ENCODE results near the gene STMN3.
"Not testable (repeated sequence)": the region's sequence is repeated elsewhere in the genome, so short reads cannot be mapped to it uniquely, and the experiment has no call there.

STMN3 gene

DNA sequence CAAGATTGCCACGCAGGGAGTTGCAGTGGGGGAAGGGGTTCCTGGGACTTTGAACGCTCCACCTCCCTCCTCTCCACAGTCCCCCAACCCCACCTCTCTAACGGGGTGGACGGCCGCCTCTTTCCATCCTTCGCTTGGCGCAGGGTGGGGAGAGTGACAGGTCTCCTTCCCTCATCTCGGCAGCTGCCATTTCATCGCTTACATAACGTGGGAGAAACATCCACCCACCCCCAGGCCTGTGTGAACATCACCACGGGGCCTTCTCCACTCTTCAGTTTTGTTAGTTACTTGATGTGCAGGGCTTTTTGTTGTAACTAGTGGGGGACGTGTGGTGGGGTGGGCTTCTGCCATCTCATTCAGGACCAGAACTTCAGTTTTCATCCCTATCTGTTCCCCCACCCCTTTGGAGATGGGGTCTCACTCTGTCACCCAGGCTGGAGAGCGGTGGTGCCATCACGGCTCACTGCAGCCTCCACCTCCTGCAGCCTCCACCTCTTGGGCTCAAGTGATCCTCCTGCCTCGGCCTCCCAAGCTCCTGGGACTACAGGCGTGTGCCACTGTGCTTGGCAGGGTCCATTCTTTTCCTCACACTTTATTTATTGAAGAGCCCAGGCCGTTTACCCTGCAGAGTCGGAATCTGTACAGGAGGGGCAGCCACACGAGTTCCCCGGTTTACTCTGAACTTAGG is 22.6 kb upstream of the STMN3 start:
- no peak for DNase-seq

DNA sequence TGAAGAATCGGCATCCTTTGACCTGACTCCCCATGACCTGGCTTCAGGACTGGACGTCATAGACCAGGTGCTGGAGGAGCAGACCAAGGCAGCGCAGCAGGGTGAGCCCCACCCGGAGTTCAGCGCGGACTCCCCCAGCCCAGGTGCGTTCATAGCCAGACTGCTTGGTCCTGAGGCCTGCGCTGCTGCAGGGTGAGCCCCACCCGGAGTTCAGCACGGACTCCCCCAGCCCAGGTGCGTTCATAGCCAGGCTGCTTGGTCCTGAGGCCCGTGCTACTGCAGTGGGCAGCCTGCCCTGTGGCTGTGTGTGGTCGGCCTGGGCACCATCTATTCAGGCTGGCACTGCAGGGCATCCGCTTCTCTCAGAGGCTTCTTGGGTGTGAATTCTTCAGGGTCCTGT is 20.7 kb upstream of the STMN3 start:
- no peak for DNase-seq

DNA sequence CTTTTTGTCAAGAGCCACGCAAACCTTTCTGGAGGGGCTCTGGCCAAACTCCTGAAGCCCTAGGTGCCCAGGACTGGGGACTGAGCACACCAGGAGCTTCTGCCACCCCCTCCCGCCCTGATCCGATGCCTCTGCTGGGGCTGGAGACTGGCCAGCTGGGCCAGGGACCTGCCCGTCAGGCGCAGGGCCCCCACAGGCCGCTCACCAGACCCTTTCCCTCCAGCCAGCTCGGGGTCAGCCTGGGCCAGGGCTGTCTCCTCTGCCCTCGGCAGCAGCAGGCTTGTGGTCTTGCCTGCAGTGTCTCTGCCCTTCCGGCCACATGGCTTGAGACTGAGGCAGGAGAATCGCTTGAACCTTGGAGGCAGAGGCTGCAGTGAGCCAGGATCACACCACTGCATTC is 19.4 kb upstream of the STMN3 start:
- DNase-seq, result no peak

DNA sequence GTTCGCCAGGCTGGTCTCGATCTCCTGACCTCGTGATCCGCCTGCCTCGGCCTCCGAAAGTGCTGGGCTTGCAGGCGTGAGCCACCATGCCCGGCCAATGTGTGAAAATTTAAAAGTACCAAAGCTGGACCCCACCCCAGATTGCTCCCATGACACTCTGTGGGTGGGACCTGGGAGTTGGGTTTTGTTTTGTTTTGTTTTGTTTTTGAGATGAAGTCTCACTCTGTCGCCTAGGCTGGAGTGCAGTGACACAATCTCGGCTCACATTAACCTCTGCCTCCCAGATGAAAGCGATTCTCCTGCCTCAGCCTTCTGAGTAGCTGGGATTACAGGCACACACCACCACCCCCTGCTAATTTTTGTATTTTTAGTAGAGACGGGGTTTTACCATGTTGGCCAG is 18.5 kb upstream of the STMN3 start:
- DNase-seq, result not testable (repeated sequence)

DNA sequence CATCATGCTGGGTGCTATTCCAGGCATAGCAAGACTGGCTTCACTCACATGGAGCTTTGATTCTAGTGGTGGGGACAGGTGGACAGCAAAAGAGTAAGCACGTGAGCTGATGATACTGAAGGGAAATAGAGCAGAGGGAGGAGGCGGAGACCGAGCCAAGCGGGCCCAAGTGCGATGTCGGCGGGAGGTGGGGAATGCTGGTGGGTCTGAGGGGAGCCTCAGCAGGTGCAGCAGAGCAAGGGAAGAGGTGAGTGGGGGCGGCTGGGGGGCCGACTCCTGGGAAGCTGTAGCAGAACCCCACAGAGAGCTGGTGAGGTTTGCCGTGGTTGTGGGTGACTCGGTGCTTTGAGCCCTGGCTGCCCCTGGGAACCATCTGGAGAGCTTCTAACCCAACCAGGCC is 15.1 kb upstream of the STMN3 start:
- DNase-seq, result no peak

DNA sequence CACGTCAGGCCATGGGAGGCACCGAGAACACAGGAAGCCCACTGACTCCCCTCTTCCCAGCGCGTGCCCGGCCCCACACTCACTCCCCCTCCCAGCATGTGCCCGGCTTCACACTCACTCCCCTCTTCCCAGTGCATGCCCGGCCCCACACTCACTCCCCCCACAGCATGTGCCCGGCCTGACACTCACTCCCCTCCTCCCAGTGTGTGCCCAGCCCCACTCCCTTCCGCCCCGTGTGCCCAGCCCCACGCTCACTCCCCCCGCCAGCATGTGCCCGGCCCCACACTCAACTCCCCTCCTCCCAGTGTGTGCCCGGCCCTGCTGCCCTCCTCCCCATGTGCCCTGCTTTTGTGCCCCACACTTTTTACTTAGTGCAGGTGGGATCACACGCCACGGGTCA is 14.6 kb upstream of the STMN3 start:
- DNase-seq, result no peak

DNA sequence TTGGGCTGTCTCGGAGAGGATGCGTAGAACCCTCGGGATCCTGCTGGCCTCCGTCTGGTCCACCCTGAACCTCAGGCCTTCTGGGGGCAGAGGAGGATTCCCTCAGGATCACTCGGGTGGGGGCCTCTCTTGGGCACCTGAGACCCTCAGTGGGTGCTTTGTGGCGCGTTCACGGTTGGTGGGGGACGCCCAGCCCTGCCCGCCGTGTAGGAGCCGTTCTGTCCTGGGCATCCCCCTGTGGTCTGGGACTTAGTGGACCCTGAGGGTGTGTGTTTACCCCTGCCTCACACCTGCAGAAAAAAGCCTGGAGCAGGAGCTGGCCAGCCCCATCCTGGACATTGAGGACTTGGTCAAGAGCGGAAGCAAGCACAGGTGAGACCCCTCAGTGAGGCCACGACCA is 12.5 kb upstream of the STMN3 start:
- no peak for DNase-seq

DNA sequence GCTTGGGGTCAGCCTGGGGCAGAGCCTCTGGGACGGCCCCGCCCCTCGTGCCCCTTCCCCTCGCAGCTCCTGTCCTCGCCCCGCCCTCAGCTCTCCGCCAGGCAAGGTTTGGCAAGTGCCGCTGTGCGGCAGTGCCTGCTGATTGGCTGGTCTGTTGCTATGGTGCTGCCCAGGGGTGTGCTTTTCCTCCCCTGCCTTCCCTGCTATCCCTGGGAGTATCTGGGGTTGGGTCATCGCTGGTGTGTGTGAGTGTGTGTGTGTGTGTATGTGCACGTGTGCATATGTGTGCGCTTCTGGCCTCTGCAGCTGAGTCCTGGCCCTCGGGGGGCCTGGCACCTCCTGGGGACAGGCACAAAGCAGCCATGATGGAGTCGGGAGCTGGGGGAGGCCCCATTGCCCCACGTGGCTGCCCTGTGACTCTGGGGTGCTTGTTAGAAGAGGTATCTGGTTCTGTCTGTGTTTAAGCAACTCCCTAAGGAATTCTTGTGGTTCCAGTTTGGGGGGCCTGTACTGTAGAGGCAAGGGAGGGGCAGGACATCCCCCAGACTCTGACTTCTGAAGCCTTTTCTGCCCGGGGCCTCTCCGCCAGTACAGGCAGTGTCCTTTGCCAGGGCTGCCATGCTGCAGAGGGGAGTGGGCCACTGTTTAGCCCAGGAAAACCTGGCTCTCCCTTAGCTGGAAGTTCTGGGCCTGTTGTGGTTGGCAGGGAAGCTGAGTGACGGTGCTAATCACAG is 11.8 kb upstream of the STMN3 start:
- no peak for DNase-seq

DNA sequence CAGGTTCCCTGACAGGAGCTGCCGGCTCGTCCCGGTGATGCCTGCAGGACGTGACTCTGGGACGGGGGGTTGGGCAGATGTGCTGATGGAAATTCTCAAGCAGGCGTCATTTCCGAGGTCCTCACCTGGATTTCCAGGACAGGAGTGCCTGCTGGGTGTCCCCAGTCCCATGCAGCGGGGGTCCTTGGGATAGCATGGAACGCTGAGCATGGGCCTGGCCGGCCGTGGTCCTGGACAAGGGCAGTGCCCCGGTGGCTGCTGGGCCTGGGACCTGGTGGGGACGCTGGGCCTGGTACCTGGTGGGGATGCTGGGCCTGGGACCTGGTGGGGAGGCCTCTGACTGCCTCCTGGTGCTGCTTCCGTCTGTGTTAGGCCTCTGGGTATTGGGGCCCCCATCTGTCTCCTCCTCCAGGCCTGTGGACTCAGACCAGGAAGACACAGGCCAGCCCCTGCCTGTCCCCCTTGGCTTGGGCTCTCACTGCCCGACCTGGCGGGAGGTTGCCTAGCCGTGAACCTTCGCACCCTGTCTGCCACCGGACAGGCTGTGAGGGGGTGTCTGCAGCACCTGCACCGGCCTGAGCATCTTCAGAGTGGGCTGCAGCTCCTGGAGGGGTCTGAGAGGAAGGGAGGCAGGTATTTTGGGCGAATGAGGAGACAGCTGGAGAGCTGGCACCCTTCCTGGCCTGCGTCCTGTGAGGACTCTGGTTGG is 11.1 kb upstream of the STMN3 start:
- DNase-seq, result no peak

DNA sequence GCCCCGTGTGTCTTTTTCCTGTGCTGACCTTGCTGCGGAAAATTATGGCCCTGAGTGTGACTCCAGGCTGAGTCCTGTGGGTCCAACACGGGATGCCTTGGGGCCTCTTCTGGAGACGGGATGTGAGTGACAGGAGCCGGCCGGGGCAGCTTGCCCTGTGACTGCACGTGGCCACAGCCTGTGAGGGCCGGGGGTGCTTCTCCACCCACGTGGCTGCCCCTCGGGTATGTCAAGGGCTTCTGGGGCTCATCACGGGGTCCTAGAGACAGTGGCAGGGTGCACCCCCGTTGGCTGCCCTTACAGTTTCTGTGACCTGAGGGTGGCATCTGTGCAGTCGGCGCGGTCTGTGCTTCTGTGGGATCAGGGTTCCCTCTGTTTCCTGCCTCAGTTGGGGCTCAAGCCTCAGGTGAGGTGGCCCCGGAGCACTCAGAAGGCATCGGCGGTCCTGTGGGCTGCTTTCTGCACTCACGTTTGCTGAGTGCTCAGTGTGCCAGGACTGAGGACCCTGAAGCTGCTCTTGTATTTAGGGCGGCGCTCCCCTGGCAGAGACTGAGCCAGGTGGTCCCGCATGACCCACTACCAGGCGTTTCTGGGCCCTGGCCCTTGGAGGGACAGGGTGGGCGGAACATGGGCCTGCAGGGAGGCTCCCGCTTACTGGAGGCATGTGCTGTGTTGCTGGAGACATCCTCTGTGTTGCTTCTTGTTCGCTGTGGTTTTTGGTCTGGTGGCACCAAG is 10.3 kb upstream of the STMN3 start:
- DNase-seq, result no peak

DNA sequence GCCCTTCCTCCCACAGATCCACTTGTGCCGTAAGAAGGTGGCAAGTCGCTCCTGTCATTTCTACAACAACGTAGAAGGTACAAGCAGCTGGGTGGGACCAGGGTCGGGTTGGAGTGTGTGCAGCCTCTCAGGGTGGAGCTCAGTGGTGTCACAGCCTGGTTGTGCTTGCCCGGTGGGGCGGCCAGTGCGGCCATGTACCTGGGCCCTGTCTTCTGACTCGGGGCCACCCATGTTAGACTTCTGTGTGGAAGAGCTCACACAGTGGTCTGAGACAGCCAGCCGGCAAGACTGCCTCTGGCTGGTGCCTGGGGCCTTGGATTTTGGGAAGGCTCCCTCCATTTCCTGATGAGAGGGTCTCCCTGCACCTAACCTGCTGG is 9.6 kb upstream of the STMN3 start:
- DNase-seq, result no peak

DNA sequence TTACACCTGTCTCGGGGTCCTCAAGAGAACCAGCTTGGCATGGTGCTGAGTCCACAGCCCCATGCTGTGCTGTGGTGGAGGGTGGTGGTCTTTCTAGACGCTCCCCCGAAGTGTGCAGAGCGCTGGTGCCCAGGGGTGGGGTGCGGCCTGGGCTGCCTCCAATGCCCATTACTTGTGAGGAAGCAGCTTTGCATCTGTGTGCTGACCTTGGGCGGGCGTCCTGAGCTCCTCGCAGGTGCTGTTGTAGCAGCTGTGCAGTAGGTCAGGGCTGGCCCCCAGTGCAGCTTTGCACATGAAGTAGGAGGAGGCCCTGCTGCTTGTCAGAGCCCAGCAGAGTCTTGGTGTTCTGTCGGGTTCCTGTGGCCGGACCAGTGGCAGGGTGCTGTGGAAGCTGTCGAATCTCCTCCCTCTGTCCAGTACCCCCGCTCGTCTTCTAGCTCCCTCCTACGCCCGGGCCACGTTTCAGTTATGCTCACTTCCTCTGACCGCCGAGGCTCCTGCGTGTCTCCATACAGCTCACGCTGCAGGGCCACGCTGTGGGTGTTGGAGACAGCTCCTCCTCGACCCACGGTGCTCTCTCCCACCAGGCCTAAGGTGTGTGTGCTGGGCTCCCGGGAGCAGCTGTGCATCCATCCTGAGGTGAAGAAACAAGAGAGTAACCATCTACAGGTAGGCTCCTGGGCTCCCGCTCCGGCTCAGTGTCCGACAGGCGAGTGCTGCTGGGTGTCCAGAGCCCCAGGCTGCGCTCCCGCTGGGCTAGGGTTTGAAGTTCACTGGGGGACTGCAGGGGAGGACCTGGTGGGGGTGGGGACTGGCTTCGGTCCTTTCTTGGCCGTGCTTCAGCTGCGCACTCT is 9.0 kb upstream of the STMN3 start:
- DNase-seq, result no peak

DNA sequence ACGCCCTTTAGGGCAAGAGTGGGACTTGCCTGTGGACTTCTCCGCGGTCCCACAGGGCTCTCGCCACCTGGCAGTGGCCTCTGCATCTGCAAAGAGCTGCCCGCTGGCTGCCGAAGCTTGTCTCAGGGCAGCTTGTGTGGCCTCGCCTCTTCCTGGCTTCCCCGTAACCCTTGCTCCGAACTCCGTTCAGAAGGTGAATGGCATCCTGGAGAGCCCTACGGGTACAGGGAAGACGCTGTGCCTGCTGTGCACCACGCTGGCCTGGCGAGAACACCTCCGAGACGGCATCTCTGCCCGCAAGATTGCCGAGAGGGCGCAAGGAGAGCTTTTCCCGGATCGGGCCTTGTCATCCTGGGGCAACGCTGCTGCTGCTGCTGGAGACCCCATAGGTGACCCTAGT is 7.9 kb upstream of the STMN3 start:
- DNase-seq, result no peak

DNA sequence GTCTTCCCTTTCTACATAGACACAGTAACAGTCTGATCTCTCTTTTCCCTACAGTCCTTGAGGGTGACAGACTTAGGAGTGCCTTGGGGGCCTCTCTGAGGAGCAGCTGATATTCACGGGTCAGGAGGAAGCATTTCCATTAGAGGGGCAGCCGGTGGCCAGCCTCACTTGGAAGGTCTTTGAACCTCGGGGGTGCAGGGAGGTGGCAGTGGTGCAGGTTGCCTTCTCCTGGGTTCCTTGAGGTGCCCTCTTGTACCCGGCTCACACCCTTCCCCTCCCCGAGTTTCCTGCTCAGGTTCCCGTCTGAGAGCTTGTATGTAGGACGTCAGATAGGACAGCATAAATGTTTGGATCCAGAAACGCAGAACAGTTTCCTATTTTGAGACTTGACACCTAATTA is 7.4 kb upstream of the STMN3 start:
- no peak for DNase-seq

DNA sequence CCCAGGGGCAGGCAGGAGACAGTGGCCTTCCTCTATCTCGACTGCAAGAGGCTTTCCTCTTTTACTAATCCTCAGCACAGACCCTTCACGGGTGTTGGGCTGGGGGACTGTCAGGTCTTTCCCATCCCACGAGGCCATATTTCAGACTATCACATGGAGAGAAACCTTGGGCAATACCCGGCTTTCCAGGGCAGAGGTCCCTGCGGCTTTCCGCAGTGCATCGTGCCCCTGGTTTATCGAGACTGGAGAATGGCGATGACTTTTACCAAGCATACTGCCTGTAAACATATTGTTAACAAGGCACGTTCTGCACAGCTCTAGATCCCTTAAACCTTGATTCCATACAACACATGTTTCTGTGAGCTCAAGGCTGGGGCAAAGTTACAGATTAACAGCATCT is 7.0 kb upstream of the STMN3 start:
- not testable (repeated sequence) for DNase-seq

DNA sequence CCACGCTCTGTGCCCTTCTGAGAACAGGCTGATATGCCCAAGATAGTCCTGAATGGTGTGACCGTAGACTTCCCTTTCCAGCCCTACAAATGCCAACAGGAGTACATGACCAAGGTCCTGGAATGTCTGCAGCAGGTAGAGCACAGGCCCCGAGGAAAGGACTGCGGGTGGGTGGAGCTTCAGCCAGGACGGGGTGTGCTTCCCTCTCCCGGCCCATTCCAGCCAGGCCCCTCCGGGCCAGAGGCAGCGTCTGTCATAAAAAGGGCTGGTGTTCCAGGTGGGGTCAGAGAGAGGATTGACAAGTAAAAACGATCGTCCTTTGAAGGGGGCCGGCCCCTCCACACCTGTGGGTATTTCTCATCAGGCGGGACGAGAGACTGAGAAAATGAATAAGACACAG is 6.1 kb upstream of the STMN3 start:
- no peak for DNase-seq

DNA sequence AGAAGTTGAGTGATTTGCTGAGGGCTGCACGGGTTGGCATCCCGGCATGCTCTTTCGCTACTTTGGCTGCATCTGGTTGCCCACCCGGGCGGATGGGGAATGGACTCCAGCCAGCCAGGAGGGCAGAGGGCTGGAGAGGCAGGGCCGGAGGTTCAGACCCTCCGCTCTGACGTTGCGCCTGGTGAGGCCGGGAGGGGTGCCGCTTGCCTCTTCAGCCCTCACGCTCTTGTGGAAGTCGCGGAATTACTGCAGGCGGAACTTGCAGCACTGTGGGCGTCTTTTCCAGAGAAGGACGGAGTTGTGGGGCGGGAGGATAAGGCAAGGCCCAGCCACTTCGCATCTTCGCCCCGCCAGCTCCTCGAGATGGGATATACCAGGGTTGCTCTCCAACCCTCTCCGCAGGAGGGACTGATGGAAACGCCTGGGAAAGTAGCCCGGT is 5.5 kb upstream of the STMN3 start:
- DNase-seq, result no peak

DNA sequence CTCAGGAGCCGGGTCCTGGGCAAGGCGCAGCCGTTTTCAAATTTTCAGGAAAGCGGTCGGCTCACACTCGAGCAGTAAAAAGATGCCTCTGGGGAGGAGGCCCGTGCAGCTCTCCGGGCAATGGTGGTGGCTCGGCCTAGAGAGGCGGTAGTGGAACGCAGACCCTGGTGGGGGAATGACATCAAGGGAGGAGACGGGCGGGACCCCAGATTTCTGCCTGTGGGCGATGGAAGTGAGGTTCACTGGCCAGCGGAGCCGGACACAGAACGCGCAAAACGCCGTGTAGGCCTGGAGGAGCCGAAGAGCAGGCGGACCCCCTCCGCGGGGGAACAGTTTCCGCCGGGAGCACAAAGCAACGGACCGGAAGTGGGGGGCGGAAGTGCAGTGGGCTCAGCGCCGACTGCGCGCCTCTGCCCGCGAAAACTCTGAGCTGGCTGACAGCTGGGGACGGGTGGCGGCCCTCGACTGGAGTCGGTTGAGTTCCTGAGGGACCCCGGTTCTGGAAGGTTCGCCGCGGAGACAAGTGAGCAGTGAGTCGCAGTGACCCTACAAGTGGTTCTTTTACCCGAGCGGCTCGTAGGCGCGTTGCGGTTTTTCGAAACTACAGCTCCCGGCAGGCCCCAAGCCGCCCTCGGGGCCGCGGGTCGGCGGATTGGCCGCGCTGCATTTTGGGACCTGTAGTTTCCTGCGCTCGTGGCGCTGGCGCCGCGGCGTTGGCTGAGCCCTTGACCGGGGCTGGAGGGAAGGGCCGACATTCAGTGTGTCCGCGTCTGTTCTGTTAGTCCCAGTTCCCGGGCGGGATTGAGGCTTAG is 4.9 kb upstream of the STMN3 start, which contains the start of gene RTEL1:
RTEL1 (plus strand) TSS at position 376 of the 812 bp plus-strand sequence. CDS start 1,091 bp downstream, outside the sequence.
- DNase-seq, result peak; percentile 87 to 91

DNA sequence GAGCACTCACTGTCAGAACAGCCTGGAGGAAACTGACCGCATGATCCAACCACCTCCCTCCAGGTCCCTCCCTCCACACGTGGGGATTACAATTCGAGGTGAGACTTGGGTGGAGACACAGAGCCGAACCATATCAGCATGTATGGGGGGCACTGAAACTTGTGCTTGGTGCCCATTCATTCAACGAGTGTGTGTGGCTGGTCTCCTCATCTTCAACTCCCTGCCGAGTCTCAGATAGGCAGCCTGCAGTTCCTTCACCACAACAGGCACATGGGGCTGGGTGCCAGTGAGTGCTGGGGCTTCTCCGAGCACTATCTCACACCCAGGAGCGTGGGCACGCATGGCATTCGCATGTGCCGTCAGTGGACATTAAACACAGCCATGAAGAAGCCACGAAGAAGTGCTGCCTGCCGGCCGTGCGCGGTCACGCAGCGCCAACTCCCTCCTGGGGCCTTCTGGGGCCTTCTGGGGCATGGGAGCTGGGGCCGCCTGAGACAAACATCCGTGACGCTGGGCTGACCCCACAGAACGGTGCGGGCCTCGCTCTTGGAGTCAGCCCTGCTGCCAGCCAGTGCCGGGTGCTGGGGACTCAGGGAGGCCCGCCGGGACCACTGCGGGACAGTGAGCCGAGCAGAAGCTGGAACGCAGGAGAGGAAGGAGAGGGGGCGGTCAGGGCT is 4.2 kb upstream of the STMN3 start:
- no peak for DNase-seq

DNA sequence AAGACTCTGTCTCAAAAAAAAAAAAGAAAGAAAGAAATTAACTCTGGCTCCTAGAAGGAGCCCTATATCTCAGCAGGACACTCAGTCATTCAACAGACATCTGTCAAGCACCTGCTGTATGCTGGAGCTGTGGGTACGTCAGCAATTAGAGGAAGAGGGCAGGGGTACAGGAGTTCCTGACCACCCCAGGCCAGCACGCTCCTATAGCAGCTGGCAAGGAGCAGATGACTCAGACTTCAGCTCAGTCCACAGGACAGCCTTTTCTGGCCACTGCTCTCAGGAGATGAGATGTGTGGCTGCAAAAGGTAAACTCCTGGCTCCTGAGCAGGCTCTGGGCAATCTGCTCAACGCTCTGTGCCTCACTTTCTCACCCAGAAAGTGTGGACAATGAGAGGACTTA is 3.2 kb upstream of the STMN3 start:
- no peak for DNase-seq

DNA sequence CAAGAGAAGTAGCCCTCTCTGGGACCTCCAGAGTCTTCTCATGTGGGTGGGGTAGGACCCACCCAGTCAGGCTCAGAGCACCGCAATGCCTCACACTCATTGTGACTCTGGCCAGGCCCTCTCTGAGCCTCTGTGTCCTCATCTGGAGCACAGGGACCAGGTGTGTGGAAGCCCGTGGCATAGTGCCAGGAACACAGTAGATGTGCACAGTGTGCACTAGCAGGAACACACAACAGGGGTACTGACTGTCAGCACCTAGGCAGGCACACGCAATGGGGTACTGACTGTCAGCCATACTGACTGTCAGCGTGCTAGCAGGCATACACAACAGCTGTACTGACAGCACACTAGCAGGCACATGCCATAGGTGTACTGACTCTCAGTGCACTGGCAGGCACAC is 2.0 kb upstream of the STMN3 start:
- no peak for DNase-seq
